Measurements from ENCODE around the gene OXTR. TPM values are rescaled to one million over a fixed set of nuclear protein-coding genes. Genes with fewer than 3 reads are reported as not detected.

Gene OXTR
- under 1 TPM in 3 of 4 donors, not detected in 1; 0.22 to 0.93 (median 0.39) TPM for polyA plus RNA-seq
- long read RNA-seq, donor 1, result 0 reads
- long read RNA-seq, donor 2, result 0 reads
- long read RNA-seq, donor 3, result 0 reads
- long read RNA-seq, donor 4, result 0 reads
- long read RNA-seq, donor 5, result 0 reads
- long read RNA-seq, donor 6, result 0 reads
- long read RNA-seq, donor 7, result 0 reads
- long read RNA-seq, donor 8, full-length matches to known transcripts, result 1 of 1 reads
- long read RNA-seq, donor 8, partial matches to known transcripts, result 0 of 1 reads
- long read RNA-seq, donor 8, other reads (novel, unspliced or antisense), result 0 of 1 reads
- long read RNA-seq, donor 9, result 0 reads
- long read RNA-seq, donor 10, result 0 reads

DNA sequence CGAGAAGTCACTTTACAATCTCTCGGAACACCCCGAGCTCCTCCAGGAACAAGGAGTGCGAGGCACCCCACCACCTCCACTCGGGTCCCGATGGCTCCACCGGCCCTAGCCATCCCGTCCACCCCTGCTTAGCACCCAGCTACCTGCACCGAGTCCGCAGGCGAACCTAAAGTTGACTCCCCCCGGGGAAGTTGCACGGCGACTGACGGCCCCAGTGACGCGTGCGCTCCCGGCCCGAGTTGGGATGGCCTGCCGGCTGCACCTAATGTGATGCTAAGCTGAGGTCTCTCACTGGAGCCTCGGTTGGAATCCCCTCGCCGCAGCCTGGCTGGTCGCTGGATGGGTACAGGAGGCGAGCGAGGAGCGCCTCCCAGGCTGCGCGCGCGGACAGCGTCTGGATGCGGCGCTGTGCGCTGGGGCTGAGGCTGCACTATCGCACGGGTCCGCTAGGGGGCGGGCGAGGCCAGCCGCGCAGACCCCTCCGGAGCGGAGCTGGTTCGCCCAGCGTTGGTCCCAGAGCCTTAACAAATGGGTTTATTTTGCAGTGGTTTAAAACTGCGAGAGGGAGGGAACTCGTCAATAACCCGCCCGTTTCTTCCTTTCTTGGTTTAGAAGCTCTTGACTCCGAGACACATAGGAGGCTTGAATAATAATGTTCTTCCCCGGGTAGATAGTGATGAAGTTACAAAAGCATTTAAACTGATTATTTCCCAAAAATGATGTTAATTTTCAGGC is at the start of gene OXTR:
TSS of gene OXTR (minus strand) at position 526 of the 735 bp plus-strand sequence. CDS start 1,426 bp downstream, outside the sequence.
- Histone ChIP-seq H3K9me3 (ENCODE audit: control insufficient read depth in 2 of 2, insufficient read depth in 1 of 2, low read depth in 1 of 2, low read length in 1 of 2) (peaks cover 0 to 2% of the 10 kb centered on the region in 2 donors), H3K4me1 (ENCODE audit: control insufficient read depth in 3 of 3, insufficient read depth in 2 of 3, low read depth in 1 of 3, low read length in 2 of 3) (peaks cover 0 to 11% (median 0%) of the 10 kb centered on the region in 3 donors), H3K27me3 (ENCODE audit: control insufficient read depth in 3 of 3, insufficient read depth in 3 of 3, low read length in 3 of 3) (peaks cover 5 to 40% (median 6%) of the 10 kb centered on the region in 3 donors), H3K36me3 (ENCODE audit: control insufficient read depth in 3 of 3, insufficient read depth in 2 of 3, low read depth in 1 of 3, low read length in 3 of 3) (no peaks in the 10 kb centered on the region), H3K4me3 (ENCODE audit: low read depth in 1 of 3, low read length in 3 of 3) (peak within 1 kb of the TSS in 2 of 3 donors; percentile 21 to 31), H3K27ac (ENCODE audit: low read depth in 1 of 3, low read length in 2 of 3) (no peak within 1 kb of the TSS)
- DNase-seq, result peak; percentile 38 to 85
- no peak for FAIRE-seq
- WGBS, 3 donors, result 4 to 6% (median 4%) methylated on average over 53 of the region's 53 CpGs

DNA sequence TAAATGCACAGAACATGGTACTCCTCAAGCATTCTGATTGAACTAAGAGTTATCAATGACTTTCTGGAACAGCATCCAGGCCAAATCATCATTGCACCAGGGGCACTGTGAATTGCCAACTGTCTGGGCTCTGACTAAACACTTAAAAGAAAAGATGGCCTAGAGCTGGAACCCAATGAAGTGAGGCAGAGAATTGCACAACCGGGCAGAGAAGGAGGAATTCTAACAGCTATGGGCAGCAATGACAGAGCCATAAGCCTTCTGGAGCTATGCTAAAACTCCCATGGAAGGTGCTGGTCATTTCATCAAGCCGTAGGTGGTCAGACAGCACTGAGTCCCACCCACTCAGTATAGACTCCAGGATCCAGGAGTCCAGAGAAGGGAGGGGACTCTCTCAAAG is 48.1 kb upstream of the OXTR start:
- no peak for FAIRE-seq
- peaks cover 0 to 30% of the 10 kb centered on the region in 2 donors for H3K9me3 ChIP-seq (ENCODE audit: control insufficient read depth in 2 of 2, insufficient read depth in 1 of 2, low read depth in 1 of 2, low read length in 1 of 2)
- DNase-seq, result no peak
- H3K27me3 ChIP-seq (ENCODE audit: control insufficient read depth in 3 of 3, insufficient read depth in 3 of 3, low read length in 3 of 3), result no peaks in the 10 kb centered on the region
- H3K36me3 ChIP-seq (ENCODE audit: control insufficient read depth in 3 of 3, insufficient read depth in 2 of 3, low read depth in 1 of 3, low read length in 3 of 3), result no peaks in the 10 kb centered on the region
- H3K27ac ChIP-seq (ENCODE audit: low read depth in 1 of 3, low read length in 2 of 3), result no peak overlapping the region
- no peak overlapping the region for H3K4me3 ChIP-seq (ENCODE audit: low read depth in 1 of 3, low read length in 3 of 3)
- no peaks in the 10 kb centered on the region for H3K4me1 ChIP-seq (ENCODE audit: control insufficient read depth in 3 of 3, insufficient read depth in 2 of 3, low read depth in 1 of 3, low read length in 2 of 3)
- WGBS, 3 donors, result 90 to 97% (median 95%) methylated on average over 2 of the region's 2 CpGs

DNA sequence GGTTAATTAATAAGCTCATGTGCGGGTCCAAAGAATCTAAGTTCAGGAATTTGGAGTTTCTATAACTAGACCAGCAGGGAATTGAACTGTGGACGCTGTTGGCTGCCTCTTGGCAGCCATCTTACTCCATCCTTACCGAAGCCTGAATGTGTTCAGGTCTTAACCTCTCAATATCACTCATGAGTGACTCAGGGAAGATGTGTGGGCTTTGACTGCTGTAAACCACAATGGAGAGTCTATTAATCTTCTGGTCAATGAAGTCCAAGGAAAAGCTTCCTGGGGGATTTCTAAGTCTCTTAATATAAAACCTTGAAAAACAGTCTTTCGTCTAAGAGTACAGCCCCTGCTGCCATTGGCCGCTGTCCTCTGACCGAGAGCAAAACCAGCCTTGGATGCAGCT is 46.7 kb upstream of the OXTR start:
- FAIRE-seq (no peak), DNase-seq (no peak)
- Histone ChIP-seq H3K9me3 (ENCODE audit: control insufficient read depth in 2 of 2, insufficient read depth in 1 of 2, low read depth in 1 of 2, low read length in 1 of 2) (peaks cover 0 to 25% of the 10 kb centered on the region in 2 donors), H3K27me3 (ENCODE audit: control insufficient read depth in 3 of 3, insufficient read depth in 3 of 3, low read length in 3 of 3) (no peaks in the 10 kb centered on the region), H3K27ac (ENCODE audit: low read depth in 1 of 3, low read length in 2 of 3) (no peak overlapping the region), H3K4me1 (ENCODE audit: control insufficient read depth in 3 of 3, insufficient read depth in 2 of 3, low read depth in 1 of 3, low read length in 2 of 3) (no peaks in the 10 kb centered on the region), H3K36me3 (ENCODE audit: control insufficient read depth in 3 of 3, insufficient read depth in 2 of 3, low read depth in 1 of 3, low read length in 3 of 3) (no peaks in the 10 kb centered on the region), H3K4me3 (ENCODE audit: low read depth in 1 of 3, low read length in 3 of 3) (no peak overlapping the region)
- WGBS, 3 donors, result 94 to 97% (median 94%) methylated on average over 6 of the region's 6 CpGs

DNA sequence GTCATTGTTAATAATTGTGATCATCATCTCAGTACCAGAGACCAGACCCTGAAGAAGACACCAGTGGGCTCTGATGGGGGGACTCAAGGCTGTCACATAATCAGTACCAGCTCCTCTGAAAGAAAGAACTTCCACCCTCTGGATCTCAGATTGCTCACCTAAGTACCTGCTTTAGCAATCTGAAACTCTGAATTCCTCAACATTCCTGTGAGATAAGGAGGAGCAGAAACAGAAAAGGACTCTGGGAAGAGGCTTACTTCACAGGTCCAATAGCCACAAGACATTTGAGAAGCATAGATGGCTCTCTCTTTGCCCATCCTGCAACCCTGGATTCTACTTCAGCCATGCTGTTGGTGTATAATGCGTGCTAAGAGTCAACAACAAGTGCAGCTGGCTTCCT is 44.0 kb upstream of the OXTR start:
- H3K36me3 ChIP-seq (ENCODE audit: control insufficient read depth in 3 of 3, insufficient read depth in 2 of 3, low read depth in 1 of 3, low read length in 3 of 3), result no peaks in the 10 kb centered on the region

DNA sequence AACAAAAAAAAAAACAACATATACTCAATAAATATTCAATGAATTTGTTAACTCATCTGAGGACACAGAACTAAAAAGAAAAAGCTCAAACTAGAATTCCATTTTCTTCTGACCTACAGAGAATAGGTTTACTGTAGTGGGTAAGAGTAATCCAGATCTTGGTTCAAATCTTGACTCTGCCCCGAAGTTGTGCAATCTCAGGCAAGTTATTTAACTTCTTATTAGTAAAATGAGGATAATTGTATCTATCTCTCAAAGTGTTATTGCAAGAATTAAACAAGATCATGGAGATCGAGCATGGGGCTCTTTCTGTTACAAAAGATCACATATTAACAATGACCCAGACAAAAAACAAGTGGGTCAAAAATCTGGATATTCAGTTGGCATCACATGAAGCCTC is 41.1 kb upstream of the OXTR start:
- Histone ChIP-seq H3K27me3 (ENCODE audit: control insufficient read depth in 3 of 3, insufficient read depth in 3 of 3, low read length in 3 of 3) (no peaks in the 10 kb centered on the region), H3K9me3 (ENCODE audit: control insufficient read depth in 2 of 2, insufficient read depth in 1 of 2, low read depth in 1 of 2, low read length in 1 of 2) (peaks cover 0 to 4% of the 10 kb centered on the region in 2 donors), H3K36me3 (ENCODE audit: control insufficient read depth in 3 of 3, insufficient read depth in 2 of 3, low read depth in 1 of 3, low read length in 3 of 3) (no peaks in the 10 kb centered on the region), H3K4me1 (ENCODE audit: control insufficient read depth in 3 of 3, insufficient read depth in 2 of 3, low read depth in 1 of 3, low read length in 2 of 3) (no peaks in the 10 kb centered on the region), H3K27ac (ENCODE audit: low read depth in 1 of 3, low read length in 2 of 3) (no peak overlapping the region), H3K4me3 (ENCODE audit: low read depth in 1 of 3, low read length in 3 of 3) (no peak overlapping the region)
- 88 to 92% (median 89%) methylated on average over 2 of the region's 2 CpGs for WGBS, 3 donors
- DNase-seq, result no peak
- no peak for FAIRE-seq

More for the DNA sequence above, 44.0 kb upstream of the OXTR start:
- H3K27me3 ChIP-seq (ENCODE audit: control insufficient read depth in 3 of 3, insufficient read depth in 3 of 3, low read length in 3 of 3), result no peaks in the 10 kb centered on the region
- H3K4me3 ChIP-seq (ENCODE audit: low read depth in 1 of 3, low read length in 3 of 3), result no peak overlapping the region
- no peak overlapping the region for H3K27ac ChIP-seq (ENCODE audit: low read depth in 1 of 3, low read length in 2 of 3)
- no peak for FAIRE-seq
- peaks cover 0 to 12% of the 10 kb centered on the region in 2 donors for H3K9me3 ChIP-seq (ENCODE audit: control insufficient read depth in 2 of 2, insufficient read depth in 1 of 2, low read depth in 1 of 2, low read length in 1 of 2)
- H3K4me1 ChIP-seq (ENCODE audit: control insufficient read depth in 3 of 3, insufficient read depth in 2 of 3, low read depth in 1 of 3, low read length in 2 of 3), result no peaks in the 10 kb centered on the region
- no peak for DNase-seq
- 84 to 95% (median 85%) methylated on average over 1 of the region's 1 CpG for WGBS, 3 donors

DNA sequence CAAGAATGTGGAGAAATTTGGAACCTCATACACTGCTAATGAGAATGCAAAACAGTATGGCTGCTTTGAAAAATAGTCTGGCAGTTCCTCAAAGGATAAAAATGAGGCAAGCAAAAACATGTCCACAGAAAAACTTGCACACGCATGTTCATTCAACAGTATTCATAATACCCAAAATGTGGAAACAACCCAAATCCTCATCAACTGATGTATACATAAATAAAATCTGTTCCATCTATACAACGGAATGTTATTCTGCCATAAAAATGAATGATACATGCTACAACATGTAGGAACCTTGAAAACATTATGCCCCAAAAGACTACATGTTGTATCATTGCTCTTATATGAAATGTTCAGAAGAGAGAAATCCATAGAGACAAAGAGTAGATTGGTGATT is 36.4 kb upstream of the OXTR start:
- Histone ChIP-seq H3K27me3 (ENCODE audit: control insufficient read depth in 3 of 3, insufficient read depth in 3 of 3, low read length in 3 of 3) (no peaks in the 10 kb centered on the region), H3K9me3 (ENCODE audit: control insufficient read depth in 2 of 2, insufficient read depth in 1 of 2, low read depth in 1 of 2, low read length in 1 of 2) (no peaks in the 10 kb centered on the region), H3K27ac (ENCODE audit: low read depth in 1 of 3, low read length in 2 of 3) (no peak overlapping the region), H3K4me3 (ENCODE audit: low read depth in 1 of 3, low read length in 3 of 3) (no peak overlapping the region), H3K4me1 (ENCODE audit: control insufficient read depth in 3 of 3, insufficient read depth in 2 of 3, low read depth in 1 of 3, low read length in 2 of 3) (no peaks in the 10 kb centered on the region), H3K36me3 (ENCODE audit: control insufficient read depth in 3 of 3, insufficient read depth in 2 of 3, low read depth in 1 of 3, low read length in 3 of 3) (no peaks in the 10 kb centered on the region)
- DNase-seq, result no peak
- 91 to 98% (median 95%) methylated on average over 2 of the region's 2 CpGs for WGBS, 3 donors
- FAIRE-seq, result no peak

DNA sequence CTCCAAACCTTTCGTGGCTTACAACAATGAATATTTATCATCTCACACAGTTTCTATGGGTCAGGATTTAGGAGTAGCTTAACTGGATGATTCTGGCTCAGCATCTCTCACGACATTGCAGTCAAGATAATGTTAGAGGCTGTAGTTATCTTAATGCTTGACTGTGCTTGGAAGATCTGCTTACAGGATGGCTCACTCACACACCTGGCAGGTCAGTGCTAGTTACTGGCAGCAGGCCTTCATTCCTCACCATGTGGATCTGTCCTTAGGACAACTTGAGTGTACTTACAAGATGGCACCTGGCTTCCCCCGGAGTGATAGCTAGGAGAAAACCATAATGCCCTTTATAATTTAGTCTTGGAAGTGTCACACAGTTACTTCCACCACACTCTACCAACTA is 32.8 kb upstream of the OXTR start:
- Histone ChIP-seq H3K9me3 (ENCODE audit: control insufficient read depth in 2 of 2, insufficient read depth in 1 of 2, low read depth in 1 of 2, low read length in 1 of 2) (peaks cover 0 to 6% of the 10 kb centered on the region in 2 donors), H3K4me1 (ENCODE audit: control insufficient read depth in 3 of 3, insufficient read depth in 2 of 3, low read depth in 1 of 3, low read length in 2 of 3) (no peaks in the 10 kb centered on the region), H3K4me3 (ENCODE audit: low read depth in 1 of 3, low read length in 3 of 3) (no peak overlapping the region), H3K36me3 (ENCODE audit: control insufficient read depth in 3 of 3, insufficient read depth in 2 of 3, low read depth in 1 of 3, low read length in 3 of 3) (no peaks in the 10 kb centered on the region), H3K27ac (ENCODE audit: low read depth in 1 of 3, low read length in 2 of 3) (no peak overlapping the region), H3K27me3 (ENCODE audit: control insufficient read depth in 3 of 3, insufficient read depth in 3 of 3, low read length in 3 of 3) (no peaks in the 10 kb centered on the region)
- FAIRE-seq, result no peak
- 89 to 90% (median 89%) methylated on average over 3 of the region's 3 CpGs for WGBS, 3 donors
- no peak for DNase-seq

DNA sequence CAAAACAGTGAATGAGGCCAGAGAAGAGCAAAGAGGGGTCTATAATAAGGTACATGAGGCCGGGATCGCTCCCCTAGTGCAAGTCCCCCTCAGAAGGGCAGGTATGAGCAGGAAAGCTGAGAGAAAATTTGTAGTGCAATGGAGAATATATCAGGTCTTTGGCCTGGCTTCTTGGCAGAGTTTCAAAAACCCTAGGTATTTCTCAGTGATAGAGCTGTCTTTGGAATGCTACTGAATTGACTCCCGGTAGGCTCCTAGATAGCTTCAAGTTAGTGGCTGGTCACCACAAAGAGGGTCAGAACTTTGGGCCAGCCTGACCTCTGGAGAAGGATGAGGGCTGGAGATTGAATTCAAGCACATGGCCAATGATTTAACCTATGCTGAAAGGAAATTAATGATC is 30.6 kb upstream of the OXTR start:
- DNase-seq (no peak), FAIRE-seq (no peak)
- no peak overlapping the region for H3K27ac ChIP-seq (ENCODE audit: low read depth in 1 of 3, low read length in 2 of 3)
- no peaks in the 10 kb centered on the region for H3K36me3 ChIP-seq (ENCODE audit: control insufficient read depth in 3 of 3, insufficient read depth in 2 of 3, low read depth in 1 of 3, low read length in 3 of 3)
- H3K9me3 ChIP-seq (ENCODE audit: control insufficient read depth in 2 of 2, insufficient read depth in 1 of 2, low read depth in 1 of 2, low read length in 1 of 2), result peaks cover 0 to 6% of the 10 kb centered on the region in 2 donors
- no peaks in the 10 kb centered on the region for H3K4me1 ChIP-seq (ENCODE audit: control insufficient read depth in 3 of 3, insufficient read depth in 2 of 3, low read depth in 1 of 3, low read length in 2 of 3)
- H3K4me3 ChIP-seq (ENCODE audit: low read depth in 1 of 3, low read length in 3 of 3), result no peak overlapping the region
- H3K27me3 ChIP-seq (ENCODE audit: control insufficient read depth in 3 of 3, insufficient read depth in 3 of 3, low read length in 3 of 3), result no peaks in the 10 kb centered on the region
- WGBS, 3 donors, result 69 to 82% (median 81%) methylated on average over 3 of the region's 3 CpGs

Data from small intestine (tissue), 16 donors.